NCI-H2081 treated with DMSO at 0.1 percent for 48 hours (cell line): ENCODE results near the gene NPHP4.

Experiments
- DNase-seq: peaks from one replicate; lab custom pipeline; 2025; lab: John Stamatoyannopoulos, UW

The NPHP4 gene

DNA sequence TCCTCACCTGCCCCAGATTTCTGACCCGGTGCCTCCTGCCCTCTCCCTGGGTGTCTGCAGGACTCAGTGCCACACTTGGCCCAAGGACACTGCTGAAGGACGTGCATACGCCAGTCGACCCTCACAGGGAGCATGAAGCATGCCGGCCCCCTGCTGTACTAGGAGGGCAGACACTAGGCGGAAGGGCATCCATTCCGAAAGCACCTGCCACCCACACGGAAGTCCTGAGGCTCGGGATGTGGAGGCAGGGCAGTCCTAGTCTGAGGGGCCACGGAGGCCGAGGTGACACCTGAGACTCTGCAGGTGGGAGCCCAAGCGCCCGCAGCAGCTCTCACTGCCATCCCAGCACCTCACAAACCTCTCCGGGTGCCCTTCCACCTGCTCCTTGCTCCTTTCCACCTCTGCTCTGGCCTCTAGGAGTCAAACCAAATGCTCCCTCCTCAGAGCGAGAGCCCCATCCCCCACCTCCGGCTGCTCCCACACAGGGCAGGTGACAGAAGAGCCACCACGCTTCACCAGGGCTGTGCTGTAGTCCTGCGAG, 2.4 kb downstream of the NPHP4 start:
- no peak for DNase-seq

- no peak for DNase-seq
Observed at GRCh38 chr1:5989286-5989605, 3.0 kb downstream of the NPHP4 start.

DNA sequence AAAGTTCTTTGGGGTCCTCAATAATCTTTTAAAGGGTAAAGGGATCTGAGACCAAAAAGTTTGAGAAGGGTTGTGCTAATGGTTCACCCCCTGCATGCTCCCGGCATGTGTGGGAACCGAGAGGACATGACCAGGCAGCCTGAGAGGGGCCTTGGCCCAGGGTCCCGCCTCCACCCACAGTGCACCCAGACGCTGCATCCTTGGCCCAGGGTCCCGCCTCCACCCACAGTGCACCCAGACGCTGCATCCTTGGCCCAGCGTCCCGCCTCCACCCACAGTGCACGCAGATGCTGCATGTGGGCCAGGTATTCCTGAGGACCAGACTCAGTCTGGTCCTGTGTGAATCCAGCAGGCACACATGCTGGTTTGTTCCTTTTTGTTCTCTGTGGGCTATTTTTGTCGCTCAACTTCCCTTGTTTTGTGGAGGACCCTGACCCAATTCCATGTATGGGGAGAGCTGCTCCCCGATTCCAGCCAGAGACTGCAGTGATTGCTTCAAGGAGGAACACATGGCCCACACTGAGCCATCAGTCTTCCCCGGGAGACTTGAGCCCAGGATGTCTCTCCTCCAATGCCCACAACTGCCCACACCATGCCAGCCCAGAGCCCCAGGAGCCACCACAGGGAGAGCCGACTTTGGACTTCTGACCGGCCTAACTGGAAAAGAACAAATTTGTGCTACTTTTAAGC, 3.5 kb downstream of the NPHP4 start:
- DNase-seq, result no peak

- no peak for DNase-seq
Observed at GRCh38 chr1:5986018-5986417, 6.2 kb downstream of the NPHP4 start.

DNA sequence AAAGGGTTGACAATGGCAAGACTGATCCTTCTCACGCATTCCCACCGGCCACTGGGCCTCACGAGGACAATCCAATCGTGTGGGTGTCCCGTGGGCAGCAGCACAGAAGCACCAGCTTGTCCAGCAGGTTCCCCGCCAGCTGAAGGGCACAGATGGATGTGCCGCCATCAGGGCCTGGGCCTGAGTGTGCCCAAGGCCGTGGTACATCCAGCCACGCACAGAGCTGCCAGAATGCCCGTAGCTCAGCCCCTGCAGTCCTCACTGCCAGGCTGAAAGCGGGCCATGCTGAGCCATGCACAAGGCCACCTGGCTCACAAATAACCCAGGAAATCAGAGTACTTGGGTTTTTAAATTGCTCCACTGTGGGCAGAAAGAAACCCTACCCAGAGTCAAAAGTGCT, 7.0 kb downstream of the NPHP4 start:
- DNase-seq, result no peak

DNA sequence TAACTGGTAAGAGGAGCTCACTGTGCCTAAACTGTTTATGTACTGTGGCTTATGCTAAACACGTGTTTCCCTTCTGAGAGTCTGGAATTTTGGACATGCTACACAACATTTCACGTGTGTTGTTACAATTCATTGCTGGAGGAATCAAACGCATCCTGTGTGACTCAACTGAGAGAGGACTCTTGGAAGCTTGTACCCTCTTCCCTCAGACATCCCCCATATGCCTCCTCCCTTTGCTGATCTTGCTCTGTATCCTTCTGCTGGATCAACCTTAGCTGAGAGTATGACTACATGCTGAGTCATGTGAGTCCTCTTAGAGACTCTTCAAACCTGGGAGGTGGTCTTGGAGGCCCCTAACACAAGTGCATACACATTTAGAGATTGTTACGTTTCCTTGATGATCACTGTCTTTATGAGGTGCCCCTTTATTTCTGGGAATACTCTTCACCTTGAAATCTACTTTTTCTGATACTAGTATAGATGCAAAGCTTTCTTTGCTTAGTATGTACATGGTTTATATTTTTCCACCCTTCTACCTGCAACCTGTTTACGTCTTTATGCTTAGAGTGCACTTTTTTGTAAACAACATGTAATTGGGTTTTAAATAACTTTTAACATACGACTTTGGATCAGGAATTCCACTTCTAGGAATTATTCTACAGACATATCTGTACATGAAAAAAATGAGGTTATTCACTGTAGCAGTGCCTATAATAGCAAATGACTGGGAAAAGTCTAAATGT, 8.7 kb downstream of the NPHP4 start:
- DNase-seq, result no peak

- no peak for DNase-seq
Observed at GRCh38 chr1:5982868-5983267, 9.4 kb downstream of the NPHP4 start.

- no peak for DNase-seq
Observed at GRCh38 chr1:5982276-5982675, 9.9 kb downstream of the NPHP4 start.

DNA sequence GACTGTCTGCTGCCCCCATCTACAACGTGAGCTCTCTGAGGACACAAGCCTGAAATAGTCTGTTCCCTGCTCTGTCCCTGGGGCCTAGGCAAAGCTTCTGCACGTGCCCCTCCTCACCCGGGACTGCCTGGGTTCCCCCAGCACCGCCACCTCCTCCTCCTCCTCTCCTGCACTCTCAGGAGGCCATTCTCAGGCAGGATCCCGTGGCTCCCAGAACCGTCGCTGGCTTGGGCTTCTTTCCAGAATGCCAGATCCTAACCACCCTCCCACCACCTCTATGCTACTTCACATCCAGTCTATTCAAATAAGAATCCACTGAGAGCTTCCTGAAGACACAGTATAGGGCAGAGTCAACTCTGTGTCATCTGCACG, 11.2 kb downstream of the NPHP4 start:
- no peak for DNase-seq

- DNase-seq, result no peak
Observed at GRCh38 chr1:5980314-5981008, 11.8 kb downstream of the NPHP4 start.

DNA sequence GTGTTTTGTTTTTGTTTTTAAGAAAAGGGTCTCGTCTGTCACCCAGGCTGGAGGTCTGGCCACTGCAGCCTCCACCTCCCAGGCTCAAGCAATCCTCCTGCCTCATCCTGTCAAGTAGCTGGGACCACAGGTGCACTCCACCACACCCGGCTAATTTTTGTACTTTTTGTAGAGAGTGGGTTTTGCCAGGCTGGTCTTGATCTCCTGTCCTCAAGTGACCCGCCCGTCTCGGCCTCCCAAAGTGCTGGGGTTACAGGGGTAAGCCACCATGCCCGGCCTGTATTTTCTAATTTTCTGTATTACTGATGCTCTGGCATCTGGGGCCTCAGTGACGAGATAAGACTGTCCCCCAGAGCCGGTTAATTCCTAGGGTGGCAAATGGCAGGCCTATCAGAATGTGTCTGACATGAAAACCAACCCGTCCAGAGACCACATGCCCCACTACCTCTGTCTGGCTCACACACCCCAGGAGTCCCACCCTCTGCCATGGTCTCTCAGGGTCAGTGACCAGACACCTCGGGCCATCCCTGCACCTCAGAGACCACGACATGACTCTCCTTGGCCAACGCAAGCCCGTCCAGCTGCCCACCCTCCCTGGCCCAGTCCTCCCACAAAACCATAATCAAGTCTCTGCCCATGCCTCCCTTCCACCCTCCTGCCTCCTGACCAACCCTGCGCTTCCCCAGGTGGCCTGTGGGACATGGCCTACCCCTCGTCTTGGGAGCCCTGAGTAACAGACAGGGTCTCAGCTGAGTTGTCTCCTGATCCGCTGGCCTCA, 12.5 kb downstream of the NPHP4 start:
- no peak for DNase-seq

- DNase-seq, result no peak
Observed at GRCh38 chr1:5978452-5978851, 13.8 kb downstream of the NPHP4 start.

GRCh38 chr1:5977494-5978444, 14.5 kb downstream of the NPHP4 start:
- DNase-seq, result no peak

- DNase-seq, result no peak
Observed at GRCh38 chr1:5976726-5977493, 15.3 kb downstream of the NPHP4 start.

GRCh38 chr1:5976231-5976630, 16.0 kb downstream of the NPHP4 start:
- DNase-seq, result no peak

GRCh38 chr1:5975133-5975880, 16.9 kb downstream of the NPHP4 start:
- no peak for DNase-seq

GRCh38 chr1:5974631-5975030, 17.6 kb downstream of the NPHP4 start:
- no peak for DNase-seq

DNA sequence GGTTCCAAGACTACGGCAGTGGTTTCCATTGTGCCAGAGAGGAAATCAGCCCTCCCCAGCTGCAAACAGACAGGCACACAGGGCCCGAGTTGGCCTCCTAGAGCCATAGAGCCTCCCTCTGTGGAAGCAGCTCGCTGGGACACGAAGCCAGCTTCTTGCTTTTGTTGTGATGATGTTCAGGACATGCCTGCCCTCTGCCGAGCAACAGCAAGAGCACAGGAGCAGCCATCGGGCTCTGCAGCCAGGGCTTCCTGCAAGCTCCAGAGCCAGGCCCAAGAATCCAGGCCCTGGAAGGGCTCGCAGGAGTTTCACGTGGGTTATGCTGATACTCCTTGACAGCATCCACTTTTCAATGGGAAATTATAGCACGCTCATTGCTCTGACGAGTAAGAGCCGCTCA, 18.5 kb downstream of the NPHP4 start:
- no peak for DNase-seq

DNA sequence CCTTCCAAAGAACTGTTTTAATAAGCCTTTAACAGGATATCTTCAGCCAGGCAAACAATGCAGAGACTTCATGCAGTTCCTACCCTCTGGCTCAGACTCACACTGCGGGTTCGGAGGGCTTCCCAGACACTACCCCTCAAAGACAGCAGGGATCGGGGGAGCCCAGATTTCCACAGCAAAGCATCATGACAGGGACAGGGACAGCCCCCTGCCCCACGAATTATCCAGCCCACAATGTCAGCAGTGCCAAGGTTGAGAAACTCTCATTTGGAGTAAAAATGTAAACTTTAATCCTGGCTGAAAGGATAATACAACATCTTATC, 20.1 kb downstream of the NPHP4 start:
- no peak for DNase-seq
